ENCODE results near the gene TNFAIP2. TPM values are rescaled to one million over a fixed set of nuclear protein-coding genes. Genes with fewer than 3 reads are reported as not detected.

TNFAIP2 gene
- total RNA-seq, 4 donors from 2014 or later: 10.5 to 94.9 (median 31.1) TPM

- H3K36me3 ChIP-seq: no peaks in the 10 kb centered on the region
- peak overlapping the region in 3 of 4 donors; percentile 26 to 63 (median 53) for H3K4me3 ChIP-seq
- DNase-seq: peak; percentile 37 to 83 (median 78)
- no peak for TF ChIP-seq CTCF (IDR thresholded peaks at IDR 0.05)
- no peak for TF ChIP-seq POLR2A (IDR thresholded peaks at IDR 0.05)
- no peaks in the 10 kb centered on the region for H3K9me3 ChIP-seq
- H3K27ac ChIP-seq: peak overlapping the region; percentile 77 to 95 (median 86)
- H3K4me1 ChIP-seq: peaks cover 0 to 61% (median 15%) of the 10 kb centered on the region in 4 donors
- peaks cover 0 to 18% of the 10 kb centered on the region in 2 donors for H3K27me3 ChIP-seq
These were observed 1.2 kb upstream of the TNFAIP2 start for GRCh38 chr14:103121846-103122584.

DNA sequence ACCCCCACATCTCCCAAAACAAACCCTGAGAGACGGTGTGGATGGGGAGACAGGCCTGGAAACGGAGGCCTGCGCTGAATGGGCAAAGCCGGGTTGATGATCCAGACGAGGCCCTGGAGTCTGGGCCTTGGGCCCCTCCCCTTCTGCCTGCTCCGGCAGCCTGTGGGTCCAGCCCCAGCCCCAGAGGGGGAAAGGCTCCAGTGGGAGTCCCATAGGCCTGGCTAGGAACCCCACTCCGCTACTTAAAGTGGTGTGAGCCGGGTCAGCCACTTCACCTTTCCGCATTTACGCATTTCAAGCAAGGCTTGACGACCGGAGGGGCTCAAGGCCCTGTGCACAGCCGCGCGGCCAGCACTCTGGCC is 695 bp upstream of the TNFAIP2 start:
- no peak for TF ChIP-seq POLR2A (IDR thresholded peaks at IDR 0.05)
- H3K9me3 ChIP-seq: no peaks in the 10 kb centered on the region
- peaks cover 0 to 65% (median 15%) of the 10 kb centered on the region in 4 donors for H3K4me1 ChIP-seq
- H3K36me3 ChIP-seq: no peaks in the 10 kb centered on the region
- peak overlapping the region; percentile 77 to 95 (median 86) for H3K27ac ChIP-seq
- H3K4me3 ChIP-seq: peak overlapping the region; percentile 51 to 63 (median 54)
- DNase-seq: no peak
- peaks cover 0 to 18% of the 10 kb centered on the region in 2 donors for H3K27me3 ChIP-seq

DNA sequence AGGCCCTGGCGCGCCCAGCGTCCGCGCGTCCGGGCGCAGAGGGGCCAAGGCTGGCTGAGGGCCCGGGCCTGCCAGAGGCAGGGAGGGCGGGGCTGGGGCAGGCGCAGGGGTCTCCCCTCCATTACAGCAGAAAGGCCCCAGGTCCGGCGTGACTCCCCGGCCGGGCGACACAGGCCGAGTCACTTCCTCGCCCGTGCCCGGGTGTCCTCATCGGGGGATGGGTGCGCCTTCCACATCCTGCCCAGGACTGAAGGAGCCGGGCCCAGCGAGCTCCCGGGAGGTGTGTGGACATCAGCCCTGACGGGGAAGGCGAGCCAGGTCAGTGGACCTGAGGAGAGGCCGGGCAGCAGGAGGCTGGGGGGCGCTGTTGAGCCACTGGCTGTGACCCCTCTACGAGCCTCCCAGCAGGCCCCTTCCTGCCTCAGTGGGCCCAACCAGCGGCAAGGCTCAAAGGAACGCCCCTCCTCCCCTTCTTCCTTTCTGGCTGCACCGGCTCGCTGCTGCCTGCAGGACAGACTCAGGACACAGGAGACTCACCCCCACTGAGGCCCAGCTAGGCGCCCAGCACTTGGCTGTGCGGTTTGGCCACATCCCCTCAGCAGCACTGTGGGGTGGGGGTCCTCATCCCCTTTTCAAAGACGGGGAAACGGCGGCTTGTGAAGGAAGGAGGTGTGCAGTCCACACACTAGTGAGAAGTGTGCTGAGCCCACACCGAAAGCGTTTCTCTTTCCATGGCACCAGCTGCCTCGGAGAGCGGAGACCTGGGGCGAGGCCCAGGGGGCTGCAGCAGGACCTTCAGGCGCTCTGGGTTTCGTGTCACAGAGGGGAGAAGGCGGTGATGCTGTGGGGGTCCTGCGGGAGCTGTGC is 606 bp downstream of the TNFAIP2 start:
- peaks cover 0 to 73% (median 15%) of the 10 kb centered on the region in 4 donors for H3K4me1 ChIP-seq
- H3K36me3 ChIP-seq: no peaks in the 10 kb centered on the region
- H3K9me3 ChIP-seq: no peaks in the 10 kb centered on the region
- H3K27ac ChIP-seq: peak overlapping the region; percentile 77 to 95 (median 86)
- peaks cover 0 to 18% of the 10 kb centered on the region in 2 donors for H3K27me3 ChIP-seq
- TF ChIP-seq CTCF (IDR thresholded peaks at IDR 0.05) (peak in 3 of 6 experiments; percentile 13 to 24 (median 16)), POLR2A (IDR thresholded peaks at IDR 0.05) (no peak)
- DNase-seq: no peak
- peak overlapping the region; percentile 51 to 63 (median 54) for H3K4me3 ChIP-seq

- TF ChIP-seq POLR2A (IDR thresholded peaks at IDR 0.05): no peak
- no peak for TF ChIP-seq CTCF (IDR thresholded peaks at IDR 0.05)
- Histone ChIP-seq H3K27me3 (peaks cover 0 to 18% of the 10 kb centered on the region in 2 donors), H3K9me3 (no peaks in the 10 kb centered on the region), H3K27ac (peak overlapping the region in 1 of 4 donors; percentile 77), H3K36me3 (no peaks in the 10 kb centered on the region), H3K4me3 (peak overlapping the region; percentile 51 to 63 (median 54)), H3K4me1 (peaks cover 0 to 79% (median 15%) of the 10 kb centered on the region in 4 donors)
- no peak for DNase-seq
These were observed 1.3 kb downstream of the TNFAIP2 start for GRCh38 chr14:103124501-103125001.

- Histone ChIP-seq H3K36me3 (no peaks in the 10 kb centered on the region), H3K4me3 (no peak overlapping the region), H3K4me1 (peaks cover 0 to 80% (median 15%) of the 10 kb centered on the region in 4 donors), H3K9me3 (no peaks in the 10 kb centered on the region), H3K27ac (no peak overlapping the region), H3K27me3 (peaks cover 0 to 18% of the 10 kb centered on the region in 2 donors)
- no peak for TF ChIP-seq CTCF (IDR thresholded peaks at IDR 0.05)
- TF ChIP-seq POLR2A (IDR thresholded peaks at IDR 0.05): no peak
- no peak for DNase-seq
These were observed 2.1 kb downstream of the TNFAIP2 start for GRCh38 chr14:103125098-103126070.
